Measurements from ENCODE around the gene RNF144B.

Gene RNF144B

GRCh38 chr6:18491308-18492045, 104.3 kb downstream of the RNF144B start:
- DNase-seq = no peak

DNA sequence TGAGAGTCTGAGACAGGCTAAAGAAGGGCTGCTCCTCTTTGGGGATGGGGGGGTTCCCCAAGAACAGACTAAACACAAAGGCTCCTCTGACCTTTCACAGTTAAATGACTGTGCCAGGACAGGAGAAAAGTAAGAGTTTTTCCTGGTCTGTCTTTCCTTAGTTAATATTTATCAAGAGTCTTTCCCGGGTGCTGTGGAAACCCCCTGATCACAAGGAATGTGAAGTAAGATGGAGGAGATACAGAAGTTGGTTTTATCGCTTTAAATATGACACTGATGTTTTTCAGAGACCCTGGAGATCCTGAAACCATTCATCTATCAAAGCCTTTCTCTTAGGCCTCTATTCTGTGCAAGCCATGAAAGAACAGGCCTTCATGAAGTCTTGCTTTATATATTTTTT, 105.8 kb downstream of the RNF144B start:
- DNase-seq = no peak

DNA sequence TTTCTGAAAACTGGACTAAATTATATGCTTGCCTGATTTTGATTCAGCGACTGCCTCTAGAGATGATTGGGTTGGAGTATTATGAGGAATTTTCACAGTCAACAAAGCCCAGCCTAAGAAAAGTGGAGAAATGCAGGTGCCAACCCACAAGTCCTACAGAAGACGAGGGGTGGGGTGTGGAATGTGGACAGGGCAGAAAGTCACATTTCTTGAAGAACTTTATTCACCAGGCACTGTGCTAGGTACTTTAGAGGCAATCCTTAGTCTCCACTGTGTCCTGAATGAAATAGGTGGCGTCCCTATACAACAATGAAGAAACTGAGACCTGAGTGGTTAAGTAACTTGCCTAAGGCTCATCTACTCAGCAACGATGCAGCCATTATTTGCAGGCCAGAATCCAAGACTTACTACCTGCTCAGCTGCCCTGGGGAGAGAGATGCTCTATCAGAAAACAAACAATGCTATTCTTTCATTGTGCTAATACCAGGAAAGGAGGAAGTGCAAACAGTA, 106.3 kb downstream of the RNF144B start:
- DNase-seq = no peak

DNA sequence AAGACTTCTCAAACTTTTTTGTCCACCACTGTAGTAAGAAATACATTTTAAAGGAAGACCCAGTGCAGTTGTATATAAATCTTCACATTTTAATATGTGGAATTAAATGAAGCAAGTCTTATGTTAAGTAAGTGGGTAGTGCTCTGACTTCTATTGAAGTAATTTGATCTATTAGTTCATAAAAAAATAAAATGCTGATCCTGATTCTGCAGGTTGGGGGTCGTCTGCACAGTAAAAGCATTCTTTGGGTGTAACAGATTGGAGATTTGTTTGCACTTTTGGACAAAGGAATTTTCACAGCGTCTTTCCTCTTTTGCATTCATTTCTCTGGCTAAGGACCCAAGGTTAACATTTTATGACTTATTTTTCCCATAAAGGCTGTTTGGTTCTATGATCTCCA, 106.8 kb downstream of the RNF144B start:
- no peak for DNase-seq

DNA sequence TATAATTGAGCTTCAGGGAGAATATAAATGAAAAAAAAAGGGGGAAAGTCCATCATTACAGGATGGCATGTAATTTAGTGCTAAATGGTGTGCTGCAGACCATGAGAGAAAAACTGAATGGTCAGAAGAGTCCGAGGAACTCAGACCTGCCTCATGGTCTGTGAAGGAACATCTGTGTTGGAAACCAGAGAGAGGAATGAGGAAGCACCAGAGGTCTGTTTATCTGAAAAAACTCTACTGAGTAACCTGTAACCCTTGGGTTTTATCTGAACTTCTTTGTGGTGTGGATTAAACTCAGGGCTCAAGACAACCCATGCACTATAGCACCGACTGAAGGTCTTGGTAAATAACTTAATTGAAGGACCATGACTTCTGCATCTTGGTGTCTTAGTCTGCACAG, 108.1 kb downstream of the RNF144B start:
- DNase-seq = no peak

GRCh38 chr6:18496462-18496861, 109.3 kb downstream of the RNF144B start:
- DNase-seq = no peak

DNA sequence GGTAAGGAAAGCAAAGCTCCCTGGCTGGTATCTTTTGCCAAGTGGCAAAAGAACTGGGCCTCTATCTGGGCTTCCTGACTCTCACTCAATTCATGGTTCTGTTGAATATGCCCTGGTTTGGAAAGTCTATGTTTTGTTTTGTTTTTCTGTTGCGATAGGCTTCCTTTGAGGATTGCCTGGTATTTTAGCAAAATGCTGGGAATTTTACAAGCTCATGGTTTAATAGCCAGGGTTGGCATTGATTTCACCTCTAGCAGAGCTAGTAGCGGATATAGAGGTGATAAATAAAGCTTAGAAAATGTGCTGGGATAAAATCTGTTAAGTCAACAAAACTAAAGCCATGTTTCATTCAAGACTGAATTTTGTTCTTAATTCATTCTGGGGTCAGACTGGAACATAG, 109.9 kb downstream of the RNF144B start:
- no peak for DNase-seq

- DNase-seq = no peak
Observed at GRCh38 chr6:18498408-18498807, 111.3 kb downstream of the RNF144B start.

- DNase-seq = no peak
Observed at GRCh38 chr6:18500921-18501662, 113.9 kb downstream of the RNF144B start.

GRCh38 chr6:18501663-18502013, 114.5 kb downstream of the RNF144B start:
- DNase-seq = peak; percentile 37

DNA sequence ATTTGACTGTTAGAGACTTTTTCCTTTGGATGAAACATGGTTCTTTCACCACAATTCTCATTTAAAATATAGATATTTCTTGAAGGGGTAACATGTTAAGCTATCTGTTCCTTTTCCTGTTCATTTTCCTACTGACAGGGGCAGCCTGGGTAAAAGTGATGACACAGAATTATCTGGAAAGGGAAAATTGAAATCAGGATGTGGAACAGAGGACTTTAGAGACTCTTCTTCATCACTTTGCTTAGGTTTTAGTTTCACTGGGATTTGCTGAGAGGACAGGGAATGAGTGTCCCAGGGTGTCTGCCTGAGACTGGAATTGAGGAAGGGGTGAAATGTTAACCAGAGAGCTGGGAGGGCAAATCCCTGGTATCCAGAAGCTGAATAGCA, 116.0 kb downstream of the RNF144B start:
- no peak for DNase-seq

DNA sequence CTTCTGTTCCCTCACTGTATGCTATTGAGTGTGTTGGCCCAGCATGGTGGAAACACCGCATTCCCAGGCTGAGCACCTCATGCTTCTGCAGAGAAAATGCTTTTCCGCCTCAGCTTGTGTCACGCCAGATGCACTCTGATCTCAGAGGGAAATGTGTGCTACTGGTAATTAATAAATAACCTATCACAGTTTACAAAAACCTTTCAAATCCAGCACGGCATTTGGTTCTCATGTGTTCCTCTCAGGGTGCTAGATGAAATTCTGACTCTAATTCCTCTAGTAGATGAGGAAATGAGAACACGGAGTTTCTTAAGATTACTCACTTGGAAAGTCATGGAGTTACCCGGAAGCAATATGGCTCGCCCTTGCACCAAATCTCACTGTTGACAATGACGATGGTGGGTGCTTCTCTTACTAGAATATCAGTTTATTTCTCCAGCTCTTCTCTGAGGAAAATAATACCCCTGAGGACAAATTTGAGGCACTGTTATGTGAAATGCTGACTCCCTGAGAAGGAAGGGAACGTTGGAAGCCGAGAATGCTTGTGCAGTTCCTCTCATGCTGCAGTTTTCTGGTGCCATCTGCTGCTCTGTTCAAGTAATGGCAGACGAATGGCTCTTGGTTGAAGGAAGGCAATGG, 116.6 kb downstream of the RNF144B start:
- peak; percentile 52 for DNase-seq

- no peak for DNase-seq
Observed at GRCh38 chr6:18504232-18504596, 117.1 kb downstream of the RNF144B start.

DNA sequence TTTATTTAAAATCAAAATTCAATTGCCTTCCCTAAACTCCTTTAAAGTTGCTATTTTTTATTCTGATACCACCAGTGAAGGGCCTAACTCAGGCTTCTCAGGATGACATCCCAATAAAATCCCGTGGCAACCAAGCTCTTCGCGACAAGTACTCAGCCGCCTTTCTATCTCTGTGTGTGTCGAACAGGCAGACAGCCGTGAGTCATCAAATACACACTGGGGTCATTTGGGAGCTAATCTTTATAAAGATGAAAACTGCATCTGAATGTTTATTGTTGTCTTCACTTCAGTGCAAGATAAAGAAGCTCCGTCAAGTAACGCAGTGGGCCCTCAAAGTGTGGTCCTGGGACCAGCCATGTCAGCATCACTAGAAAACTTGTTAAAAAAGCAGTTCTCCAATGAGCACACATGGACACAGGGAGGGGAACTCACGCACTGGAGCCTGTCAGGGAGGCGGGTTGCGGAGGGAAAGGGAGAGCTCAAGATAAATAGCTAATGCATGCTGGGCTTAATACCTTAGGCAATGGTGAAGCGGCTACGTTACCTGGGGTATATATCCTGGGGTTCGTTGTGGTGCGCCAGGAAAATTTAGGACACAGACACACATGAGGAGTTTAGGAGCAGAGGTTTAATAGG, 119.3 kb downstream of the RNF144B start:
- DNase-seq = no peak

GRCh38 chr6:18507018-18507415, 119.9 kb downstream of the RNF144B start:
- DNase-seq = no peak

GRCh38 chr6:18507561-18507960, 120.4 kb downstream of the RNF144B start:
- no peak for DNase-seq

GRCh38 chr6:18509871-18510643, 122.9 kb downstream of the RNF144B start:
- DNase-seq = no peak

- no peak for DNase-seq
Observed at GRCh38 chr6:18510644-18511033, 123.5 kb downstream of the RNF144B start.

DNA sequence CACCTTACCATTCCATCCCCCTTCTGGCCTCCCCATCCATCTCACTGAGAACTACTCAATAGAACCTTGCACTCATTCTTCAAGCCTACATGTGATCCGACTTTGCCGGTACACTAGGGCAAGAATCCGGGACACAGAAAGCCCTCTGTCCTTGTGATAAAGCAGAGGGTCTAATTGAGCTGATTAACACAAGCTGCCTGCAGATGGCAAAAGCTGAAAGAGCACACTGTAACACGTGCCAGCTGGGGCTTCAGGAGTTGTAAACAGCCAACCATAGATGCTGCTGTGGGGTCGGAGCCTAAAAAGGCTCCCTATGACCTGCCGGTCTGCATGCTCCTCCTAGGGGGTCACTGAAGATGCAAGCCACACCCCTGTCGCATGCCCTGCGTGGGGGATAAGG, 124.1 kb downstream of the RNF144B start:
- no peak for DNase-seq

DNA sequence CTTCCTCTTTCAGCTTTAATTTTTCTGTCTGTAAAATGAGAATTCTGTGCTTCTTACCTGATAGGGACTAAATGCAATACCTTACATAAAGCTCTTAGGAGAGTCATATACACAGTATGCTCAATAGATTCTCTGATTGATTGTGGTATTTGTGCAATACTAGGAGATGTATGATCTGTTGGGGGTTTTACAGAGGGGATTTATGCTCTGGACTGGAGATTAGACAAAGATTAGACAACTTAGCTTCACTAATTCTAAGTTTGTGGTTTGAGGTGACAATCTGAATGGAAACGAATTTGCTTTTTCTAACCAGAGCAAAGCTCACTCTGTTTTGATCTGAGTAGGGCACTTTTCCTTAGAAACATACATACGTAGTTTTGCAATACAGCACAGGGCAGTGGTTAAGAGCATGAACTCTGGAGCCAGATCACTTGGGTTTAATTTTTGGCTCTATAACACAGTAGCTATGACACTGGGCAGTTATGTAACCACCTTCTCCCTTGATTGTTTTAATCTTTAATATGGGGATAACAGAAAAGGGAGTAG, 126.2 kb downstream of the RNF144B start:
- no peak for DNase-seq

GRCh38 chr6:18514180-18514579, 127.0 kb downstream of the RNF144B start:
- DNase-seq = no peak

DNA sequence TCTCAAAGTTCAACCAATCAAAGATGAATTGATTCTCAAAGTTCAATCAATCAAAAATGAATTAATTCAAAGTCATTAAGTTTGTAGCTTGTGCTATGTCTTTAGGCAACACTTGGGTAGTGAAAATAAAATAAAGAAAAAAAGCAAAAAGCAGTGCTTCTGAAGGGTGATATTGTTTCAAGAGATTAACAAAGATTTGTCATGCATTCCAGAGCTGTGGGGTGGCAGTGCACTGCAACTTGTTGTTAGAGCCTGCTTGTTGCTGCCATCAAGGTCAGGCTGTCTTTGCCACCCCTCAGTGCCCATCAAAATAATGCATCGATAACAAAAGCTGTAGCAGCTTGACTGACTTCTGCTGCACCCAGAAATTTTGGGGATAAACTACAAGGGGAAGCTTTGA, 128.6 kb downstream of the RNF144B start:
- DNase-seq = no peak
